GM19463 (cell line): ENCODE measurements around the gene KAT7.

Experiments used
- ATAC-seq: cut with Tn5 transposase; IDR thresholded peaks from one replicate; pipeline ENCODE4 v1.9.1; 2021; ENCODE audit warnings: mild to moderate bottlenecking, moderate library complexity; ENCODE audit not compliant: unreplicated experiment

Gene KAT7

GRCh38 chr17:49760296-49760695, 28.2 kb upstream of the KAT7 start:
- no peak for ATAC-seq

GRCh38 chr17:49760932-49761558, 27.4 kb upstream of the KAT7 start:
- ATAC-seq, result no peak

GRCh38 chr17:49762151-49762941, 26.1 kb upstream of the KAT7 start:
- no peak for ATAC-seq

DNA sequence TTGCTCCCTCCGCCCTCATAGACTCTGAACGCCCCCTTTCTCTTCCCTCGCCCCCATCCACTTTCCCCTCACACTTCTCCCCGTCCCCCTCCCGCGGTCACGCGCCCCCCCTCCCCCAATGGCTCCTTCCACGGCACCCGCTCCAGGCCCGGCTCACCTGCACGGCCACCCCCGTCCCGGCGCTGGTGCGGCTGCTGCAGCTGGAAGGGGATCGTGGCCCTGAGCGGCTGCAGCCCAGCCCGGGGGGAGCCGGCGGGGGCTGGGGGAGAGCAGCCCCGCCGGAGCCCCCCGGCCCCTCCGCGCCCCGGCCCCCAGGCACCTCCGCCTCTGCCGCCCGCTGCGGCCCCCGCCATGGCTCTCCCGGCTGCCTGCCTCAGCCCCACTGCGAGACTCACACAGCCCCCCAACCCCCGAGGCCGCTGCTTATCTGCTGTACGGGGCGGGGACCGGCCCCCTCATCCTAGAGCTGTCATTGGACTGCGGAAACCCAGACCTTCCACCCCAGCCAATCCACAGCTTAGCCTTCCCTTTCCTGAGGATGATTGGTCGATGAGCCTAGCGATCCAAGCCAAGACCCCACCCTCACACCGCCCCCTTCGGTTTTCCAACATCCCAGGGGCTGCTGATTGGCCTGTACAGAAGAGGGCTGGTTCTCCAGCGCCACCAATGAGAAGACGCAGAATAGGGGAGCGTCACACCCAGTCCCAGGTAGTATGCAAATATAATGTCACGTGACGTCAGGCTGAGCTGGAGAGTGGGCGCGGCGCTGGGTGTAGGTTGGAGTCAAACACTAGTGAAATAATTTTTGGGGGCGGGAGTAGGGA, 24.5 kb upstream of the KAT7 start, which contains the start of gene FAM117A:
Gene FAM117A (minus strand): TSS at position 397 of the 824 bp plus-strand sequence. CDS start 44 bp downstream, at position 353.
- ATAC-seq, result peak; percentile 94

- no peak for ATAC-seq
Measured at GRCh38 chr17:49764559-49765180, 23.8 kb upstream of the KAT7 start.

DNA sequence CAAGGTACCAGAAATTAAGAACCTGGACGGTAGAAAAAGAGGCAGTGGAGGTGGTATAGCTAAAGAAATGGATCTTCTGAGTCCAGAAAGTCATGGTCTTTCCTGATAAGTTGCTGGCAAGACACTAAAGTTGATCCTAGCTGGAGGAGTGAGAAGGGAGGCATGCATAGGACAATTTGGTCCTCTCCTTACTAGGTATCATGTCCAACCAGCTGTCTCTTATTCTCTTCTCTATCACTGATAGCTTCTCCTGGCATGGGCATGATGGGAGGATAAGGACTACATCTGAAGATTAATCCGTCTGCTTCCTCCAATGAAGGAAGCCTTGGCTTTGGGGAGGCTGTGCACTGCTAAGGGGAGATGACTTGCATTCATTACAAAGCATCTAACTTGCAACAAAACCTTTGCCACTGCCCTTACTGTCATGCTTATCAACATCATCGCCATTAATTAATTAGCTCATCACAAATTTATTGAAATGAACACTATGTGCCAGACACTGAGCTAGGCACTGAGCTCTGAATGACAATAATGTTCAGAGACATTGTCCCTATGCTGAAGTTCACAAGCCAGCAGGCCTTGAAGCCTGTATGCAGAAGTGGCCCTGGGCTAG, 21.5 kb upstream of the KAT7 start:
- no peak for ATAC-seq

DNA sequence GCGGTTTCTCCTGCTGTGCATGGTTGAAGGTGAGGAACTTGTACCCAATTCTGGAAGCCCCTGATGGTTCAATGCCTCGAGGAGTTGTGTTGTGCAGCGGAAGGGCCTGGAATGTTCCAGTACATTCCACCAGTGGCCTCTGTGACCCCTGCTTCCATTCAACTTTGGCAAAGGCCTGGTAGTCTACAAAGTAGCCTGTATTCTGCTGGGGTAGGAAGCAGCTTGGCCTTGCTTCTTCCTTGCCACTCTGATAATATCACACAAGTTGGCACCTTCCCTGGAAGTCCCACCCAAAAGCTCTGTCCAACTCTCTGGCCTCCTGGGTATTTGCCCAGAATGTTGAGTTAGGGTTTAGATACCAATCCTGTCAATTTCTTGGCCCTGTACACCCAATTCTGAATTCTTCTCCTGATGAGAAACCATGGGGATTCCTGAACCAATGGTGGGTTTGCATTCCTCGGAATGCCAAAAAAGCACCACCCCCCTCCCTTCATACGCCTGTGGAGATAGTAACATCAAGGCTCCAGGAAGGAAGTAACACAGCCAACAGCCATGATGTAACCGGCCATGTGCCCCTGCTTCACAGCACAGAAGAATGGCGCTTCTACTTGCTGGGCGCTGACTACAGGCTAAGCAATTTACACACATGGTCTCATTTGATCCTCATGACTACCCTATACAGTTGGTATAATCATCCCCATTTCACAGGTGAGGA, 12.8 kb upstream of the KAT7 start:
- ATAC-seq, result no peak

- ATAC-seq, result no peak
Measured at GRCh38 chr17:49776551-49777300, 11.8 kb upstream of the KAT7 start.

DNA sequence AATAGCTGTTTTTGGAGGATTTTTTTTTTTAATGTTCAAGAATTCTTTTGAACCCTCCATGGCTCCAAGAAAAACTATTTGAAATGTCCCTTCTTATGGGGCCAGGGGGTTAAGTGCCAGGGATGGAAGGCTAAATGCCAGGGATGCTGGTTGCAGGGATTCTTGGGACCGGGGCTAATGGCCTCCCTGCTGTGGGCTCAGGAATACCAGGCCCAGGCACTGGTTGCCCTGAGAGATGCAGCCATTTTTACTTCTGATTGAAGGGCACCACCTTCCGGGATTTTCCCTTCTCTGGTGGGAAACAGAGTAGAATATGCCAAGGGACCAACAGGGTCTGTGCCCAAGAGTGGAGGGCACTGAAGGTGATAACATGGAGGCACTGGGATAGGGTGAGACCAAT, 10.9 kb upstream of the KAT7 start:
- no peak for ATAC-seq

- no peak for ATAC-seq
Measured at GRCh38 chr17:49779156-49779738, 9.2 kb upstream of the KAT7 start.

- ATAC-seq, result no peak
Measured at GRCh38 chr17:49779739-49780231, 8.7 kb upstream of the KAT7 start.

- ATAC-seq, result no peak
Measured at GRCh38 chr17:49783071-49783715, 5.3 kb upstream of the KAT7 start.

DNA sequence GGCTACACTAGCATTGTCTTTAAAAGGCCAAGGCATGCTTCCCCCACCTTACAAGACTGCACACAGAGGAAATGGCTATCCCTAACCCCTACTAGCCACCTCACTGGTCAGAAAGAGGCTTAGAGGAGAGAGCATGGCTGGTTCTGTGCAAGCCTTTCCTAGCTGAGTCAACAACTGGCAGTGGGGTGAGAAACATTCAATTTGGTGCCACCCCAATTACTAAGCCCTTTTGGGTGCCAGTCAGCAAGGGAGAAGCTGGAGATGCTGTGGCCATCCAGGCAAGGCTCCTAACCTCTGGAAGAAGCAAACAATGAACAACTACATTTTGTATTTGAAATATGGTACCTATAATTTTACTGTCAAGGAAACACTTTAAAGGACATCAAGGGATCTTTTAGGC, 4.7 kb upstream of the KAT7 start:
- ATAC-seq, result no peak

DNA sequence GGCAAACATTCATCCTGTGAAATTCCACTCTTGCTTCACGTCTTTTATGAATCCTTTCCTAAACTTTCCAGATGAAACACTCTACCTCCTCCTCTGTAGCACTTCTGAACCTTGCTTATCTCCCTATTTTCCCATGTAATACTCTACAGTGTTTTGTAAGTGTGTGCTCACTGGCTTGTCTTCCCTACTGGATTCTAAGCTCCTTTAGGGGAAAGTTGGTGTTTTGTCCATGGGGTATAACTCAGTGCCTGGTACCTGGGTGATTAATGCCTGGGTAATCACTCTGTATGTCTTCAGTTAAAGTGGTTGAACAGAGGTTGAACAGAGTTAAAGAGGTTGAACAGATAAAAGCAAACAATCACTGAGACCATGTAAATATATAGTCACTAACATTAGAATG, 3.8 kb upstream of the KAT7 start:
- ATAC-seq, result no peak

DNA sequence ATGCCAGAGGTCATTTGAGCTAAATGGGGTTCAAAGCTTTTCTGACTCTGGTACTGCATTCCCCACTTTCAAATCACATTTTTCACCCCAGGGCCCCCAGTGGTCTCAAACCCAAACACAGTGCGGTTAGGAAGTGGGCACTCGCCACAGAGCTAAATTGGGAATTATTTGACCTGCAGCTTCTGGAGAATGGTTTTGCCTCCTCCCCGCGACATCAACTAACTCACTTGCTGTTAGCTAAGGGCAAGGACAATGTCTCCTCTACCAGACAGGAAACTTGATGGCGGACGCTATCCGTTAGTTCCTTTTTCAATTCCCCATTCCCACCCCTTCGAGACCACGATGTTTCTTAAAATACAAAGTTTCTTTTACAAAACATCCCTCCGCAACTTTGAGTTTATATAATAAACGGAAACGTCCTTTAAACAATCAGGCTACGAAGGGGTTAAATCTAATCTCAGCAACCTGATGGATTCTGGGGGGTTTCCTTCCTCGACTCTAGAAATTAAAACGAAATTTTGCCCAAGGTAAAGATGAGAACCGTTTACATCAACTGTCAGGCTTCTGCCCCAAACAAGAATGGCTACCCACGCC, 500 bp upstream of the KAT7 start:
- no peak for ATAC-seq

- no peak for ATAC-seq
Measured at GRCh38 chr17:49789243-49789578, 730 bp downstream of the KAT7 start.

GRCh38 chr17:49793309-49793708, 4.8 kb downstream of the KAT7 start:
- no peak for ATAC-seq

DNA sequence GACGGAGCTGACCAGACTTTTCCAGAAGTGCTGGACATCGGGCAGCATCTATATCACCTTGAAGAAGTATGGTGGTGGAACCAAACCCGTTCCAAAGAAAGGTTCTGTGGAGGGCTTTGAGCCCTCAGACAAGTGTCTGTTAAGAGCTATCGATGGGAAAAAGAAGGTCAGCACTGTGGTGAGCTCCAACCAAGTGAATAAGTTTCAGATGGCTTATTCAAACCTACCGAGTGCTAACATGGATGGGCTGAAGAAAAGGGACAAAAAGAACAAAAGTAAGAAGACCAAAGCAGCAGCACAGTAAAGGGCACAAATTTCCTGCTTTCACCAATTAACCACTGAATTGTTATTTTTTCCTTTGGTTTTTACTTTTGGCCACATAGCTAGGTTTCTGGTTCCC, 6.9 kb downstream of the KAT7 start:
- no peak for ATAC-seq
